Skeletal muscle cell (primary cell): Measurements from ENCODE around the gene MIPEP.

Experiments used
- DNase-seq: peaks from one replicate; pipeline ENCODE4 v3.0.0-alpha.2; 2010; ENCODE audit warnings: low read depth
- H3K4me3 ChIP-seq: 2 replicates; pipeline ENCODE4 v1.5.1; 2011; ENCODE audit warnings: low read depth, mild to moderate bottlenecking, control low read depth, low read length, moderate library complexity

The MIPEP gene

GRCh38 chr13:23731709-23732108, 157.5 kb downstream of the MIPEP start:
- H3K4me3 ChIP-seq = no peak overlapping the region
- no peak for DNase-seq

- DNase-seq = no peak
- no peak overlapping the region for H3K4me3 ChIP-seq
Measured at GRCh38 chr13:23730251-23730650, 158.9 kb downstream of the MIPEP start.

DNA sequence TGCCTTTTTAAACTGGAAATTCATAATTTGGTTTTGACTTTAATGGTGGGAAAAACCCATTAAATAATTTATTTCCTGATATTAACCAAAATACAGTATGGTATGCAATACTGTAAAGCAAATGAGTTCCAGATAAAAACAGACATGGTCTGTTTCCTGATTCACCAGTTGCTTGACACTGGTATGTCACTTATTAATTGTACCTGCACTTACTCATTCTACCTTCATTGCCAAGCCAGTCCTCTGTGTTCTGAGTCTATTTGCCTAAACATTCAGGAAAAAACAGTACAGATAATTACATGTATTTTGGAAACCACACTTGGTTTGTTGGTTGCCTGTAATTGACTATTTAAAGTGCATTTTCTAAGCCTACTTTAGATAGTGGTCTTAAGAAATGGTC, 159.7 kb downstream of the MIPEP start:
- no peak for DNase-seq
- H3K4me3 ChIP-seq = no peak overlapping the region

- no peak overlapping the region for H3K4me3 ChIP-seq
- no peak for DNase-seq
Measured at GRCh38 chr13:23728807-23729206, 160.4 kb downstream of the MIPEP start.

- no peak overlapping the region for H3K4me3 ChIP-seq
- DNase-seq = no peak
Measured at GRCh38 chr13:23725922-23726321, 163.3 kb downstream of the MIPEP start.

DNA sequence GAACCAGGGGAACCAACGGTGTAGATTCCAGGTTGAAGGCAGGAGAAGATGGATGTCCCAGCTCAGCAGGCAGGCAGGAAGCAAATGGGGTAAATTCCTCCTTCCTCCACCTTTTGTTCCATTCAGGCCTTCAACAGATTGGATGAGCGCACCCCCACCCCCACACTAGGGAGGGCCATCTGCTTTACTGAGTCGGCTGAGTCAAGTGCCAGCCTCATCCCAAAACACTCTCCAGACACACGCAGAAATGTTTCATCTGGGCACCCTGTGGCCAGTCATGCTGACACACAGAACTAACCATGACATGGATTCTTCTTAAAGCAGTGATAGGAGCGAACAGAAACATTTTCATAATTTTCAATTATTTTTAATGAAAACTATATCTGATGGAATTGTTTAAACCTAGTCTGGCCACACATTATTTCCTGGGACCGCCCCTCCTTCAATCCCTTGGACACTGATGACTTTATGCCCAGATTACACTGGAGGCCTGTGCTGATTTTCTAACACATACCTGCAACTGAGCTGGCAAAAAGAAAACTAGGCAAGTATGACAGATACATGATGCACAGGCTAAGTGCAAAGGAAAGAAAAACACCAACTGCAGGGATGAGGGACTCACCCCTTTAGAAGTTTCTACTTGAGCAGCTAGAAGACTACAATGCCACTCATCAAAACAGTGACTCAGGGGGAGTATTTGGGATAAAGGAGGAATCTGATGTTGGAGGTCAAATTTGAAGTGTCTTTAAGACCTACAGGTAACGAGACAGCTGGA, 164.8 kb downstream of the MIPEP start:
- DNase-seq = no peak

DNA sequence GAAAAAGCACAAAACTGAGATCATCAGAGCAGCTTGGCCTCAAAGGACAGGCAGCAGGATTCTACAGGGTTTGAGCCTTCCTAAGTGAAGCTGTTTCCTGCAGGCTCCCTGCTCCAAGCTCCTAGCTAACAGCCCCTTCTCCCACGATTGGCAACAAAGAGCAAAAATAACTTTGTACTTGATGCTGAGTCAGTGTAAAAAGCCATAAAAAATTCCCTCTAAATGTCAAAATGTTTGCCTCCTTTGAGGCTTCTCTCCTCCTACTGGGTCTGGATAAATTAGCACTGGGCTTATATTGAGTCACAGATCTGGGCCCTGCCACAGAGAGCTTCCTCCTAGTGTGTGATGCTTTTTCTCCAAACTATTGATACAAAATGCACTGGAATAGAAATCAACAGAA, 165.7 kb downstream of the MIPEP start:
- DNase-seq = peak; percentile 68
- no peak overlapping the region for H3K4me3 ChIP-seq

More for the DNA sequence above, 164.8 kb downstream of the MIPEP start:
- no peak overlapping the region for H3K4me3 ChIP-seq

GRCh38 chr13:23722726-23723453, 166.3 kb downstream of the MIPEP start:
- no peak overlapping the region for H3K4me3 ChIP-seq
- no peak for DNase-seq

- no peak overlapping the region for H3K4me3 ChIP-seq
- DNase-seq = no peak
Measured at GRCh38 chr13:23718996-23719395, 170.2 kb downstream of the MIPEP start.

GRCh38 chr13:23716401-23716800, 172.8 kb downstream of the MIPEP start:
- no peak for DNase-seq
- no peak overlapping the region for H3K4me3 ChIP-seq

- no peak for DNase-seq
Measured at GRCh38 chr13:23715762-23716235, 173.4 kb downstream of the MIPEP start.

GRCh38 chr13:23715092-23715761, 174.0 kb downstream of the MIPEP start:
- no peak for DNase-seq
- no peak overlapping the region for H3K4me3 ChIP-seq

More at GRCh38 chr13:23715762-23716235, 173.4 kb downstream of the MIPEP start:
- no peak overlapping the region for H3K4me3 ChIP-seq

GRCh38 chr13:23714672-23715071, 174.5 kb downstream of the MIPEP start:
- no peak overlapping the region for H3K4me3 ChIP-seq
- DNase-seq = no peak

DNA sequence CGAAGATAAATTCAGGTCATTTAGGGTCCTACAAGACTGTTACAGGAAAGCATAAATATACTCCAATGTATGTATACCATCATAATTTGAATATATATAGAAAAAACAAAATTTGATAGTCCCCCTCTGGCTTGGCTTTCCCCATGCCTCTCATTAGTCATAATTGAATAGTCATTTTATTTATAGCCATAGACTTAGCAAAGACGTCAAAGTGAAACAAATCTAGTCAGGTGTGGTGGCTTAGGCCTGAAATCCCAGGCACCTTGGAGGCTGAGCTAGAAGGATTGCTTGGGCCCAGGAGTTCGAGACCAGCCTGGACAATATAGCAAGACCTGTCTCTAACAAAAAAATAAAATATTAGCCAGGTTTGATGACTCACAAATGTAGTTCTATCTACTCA, 177.8 kb downstream of the MIPEP start:
- DNase-seq = no peak
- H3K4me3 ChIP-seq = no peak overlapping the region

DNA sequence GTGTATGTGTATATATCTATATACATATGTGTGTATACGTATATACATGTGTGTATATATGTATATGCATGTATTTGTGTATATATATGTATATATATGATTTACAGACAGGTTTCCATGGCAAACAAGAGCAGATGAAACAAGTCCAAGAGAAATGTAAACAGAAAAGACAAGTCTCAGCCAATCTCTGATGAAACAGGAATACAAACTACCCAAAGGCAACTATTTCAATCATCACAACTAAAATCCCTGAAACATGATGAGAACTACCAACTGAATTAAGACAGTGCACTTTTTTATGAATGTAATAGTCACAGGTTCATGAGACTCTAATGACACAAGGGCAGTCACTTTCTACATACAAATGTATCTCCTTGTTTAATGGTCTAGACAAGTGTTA, 178.8 kb downstream of the MIPEP start:
- no peak for DNase-seq
- H3K4me3 ChIP-seq = no peak overlapping the region

DNA sequence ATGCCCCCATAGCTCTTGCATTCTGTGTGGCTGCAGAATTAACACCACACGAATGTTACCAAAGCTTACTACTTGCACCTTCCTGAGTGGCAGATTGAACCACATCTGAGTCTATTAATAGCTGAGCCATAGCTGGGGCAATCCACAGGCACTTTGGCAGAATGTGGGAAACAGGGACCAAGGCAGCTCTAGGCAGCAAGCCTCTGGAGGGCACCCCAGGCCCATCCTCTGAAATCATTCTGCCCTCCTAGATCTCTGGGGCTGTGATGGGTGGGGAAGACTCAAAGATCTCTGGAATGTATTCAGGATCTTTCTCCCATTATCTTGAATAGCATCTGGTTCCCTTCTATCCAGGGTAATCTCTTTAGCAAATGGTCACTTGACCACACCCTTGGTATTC, 179.7 kb downstream of the MIPEP start:
- DNase-seq = no peak
- H3K4me3 ChIP-seq = no peak overlapping the region

- DNase-seq = no peak
- no peak overlapping the region for H3K4me3 ChIP-seq
Measured at GRCh38 chr13:23707674-23708073, 181.5 kb downstream of the MIPEP start.

GRCh38 chr13:23705583-23705982, 183.6 kb downstream of the MIPEP start:
- peak; percentile 56 for DNase-seq
- no peak overlapping the region for H3K4me3 ChIP-seq

DNA sequence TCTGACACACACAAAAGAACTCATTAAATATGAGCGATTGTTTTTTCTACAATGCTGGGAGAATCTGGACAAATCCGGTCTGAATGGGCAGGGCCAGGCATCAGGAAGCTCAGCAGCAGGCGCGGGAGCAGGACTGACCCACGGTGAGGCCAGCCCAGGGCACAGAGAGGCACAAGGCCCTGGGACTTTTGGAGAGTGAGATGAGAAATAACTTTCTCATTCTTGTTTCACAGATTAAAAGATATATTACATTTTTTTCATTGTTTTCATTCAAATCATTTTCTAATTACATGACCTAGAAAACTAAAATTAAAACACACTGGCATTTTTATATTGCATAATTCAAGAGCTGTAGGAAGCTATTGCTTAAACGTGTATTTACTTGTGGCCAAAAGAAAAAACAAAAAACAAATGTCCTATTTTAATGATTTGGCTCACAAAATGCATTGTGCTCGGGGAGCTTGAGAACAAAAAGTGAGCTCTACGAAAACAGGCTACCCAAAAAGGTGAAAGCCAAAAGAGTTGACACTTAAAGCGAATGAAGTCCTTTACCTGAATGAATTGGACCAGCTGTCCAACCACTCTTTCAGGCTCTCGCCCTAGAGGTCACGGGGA, 185.8 kb downstream of the MIPEP start:
- H3K4me3 ChIP-seq = no peak overlapping the region
- no peak for DNase-seq

DNA sequence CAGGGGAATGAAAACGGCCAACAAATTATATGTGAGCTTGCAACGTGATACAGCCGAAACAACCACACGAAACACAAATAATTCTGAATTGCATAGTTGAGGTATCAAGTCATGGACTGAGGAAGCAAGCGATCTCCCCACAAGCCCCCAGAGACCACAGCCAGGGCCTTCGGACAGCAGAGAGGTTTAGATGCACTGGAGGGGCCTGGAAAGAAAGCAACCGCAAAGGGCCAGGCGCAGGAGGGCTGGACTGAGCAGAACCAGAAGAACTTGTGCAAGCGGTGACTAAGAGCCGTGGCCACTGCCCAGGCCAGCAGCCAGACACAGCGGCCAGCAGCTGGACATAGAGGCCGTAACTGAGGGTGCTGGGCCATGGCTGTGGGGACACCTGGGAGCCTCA, 187.6 kb downstream of the MIPEP start:
- H3K4me3 ChIP-seq = no peak overlapping the region
- DNase-seq = peak; percentile 100
